Measurements from ENCODE around the gene USP31.
"Not testable (repeated sequence)": the region's sequence is repeated elsewhere in the genome, so short reads cannot be mapped to it uniquely, and the experiment has no call there.

The USP31 gene

DNA sequence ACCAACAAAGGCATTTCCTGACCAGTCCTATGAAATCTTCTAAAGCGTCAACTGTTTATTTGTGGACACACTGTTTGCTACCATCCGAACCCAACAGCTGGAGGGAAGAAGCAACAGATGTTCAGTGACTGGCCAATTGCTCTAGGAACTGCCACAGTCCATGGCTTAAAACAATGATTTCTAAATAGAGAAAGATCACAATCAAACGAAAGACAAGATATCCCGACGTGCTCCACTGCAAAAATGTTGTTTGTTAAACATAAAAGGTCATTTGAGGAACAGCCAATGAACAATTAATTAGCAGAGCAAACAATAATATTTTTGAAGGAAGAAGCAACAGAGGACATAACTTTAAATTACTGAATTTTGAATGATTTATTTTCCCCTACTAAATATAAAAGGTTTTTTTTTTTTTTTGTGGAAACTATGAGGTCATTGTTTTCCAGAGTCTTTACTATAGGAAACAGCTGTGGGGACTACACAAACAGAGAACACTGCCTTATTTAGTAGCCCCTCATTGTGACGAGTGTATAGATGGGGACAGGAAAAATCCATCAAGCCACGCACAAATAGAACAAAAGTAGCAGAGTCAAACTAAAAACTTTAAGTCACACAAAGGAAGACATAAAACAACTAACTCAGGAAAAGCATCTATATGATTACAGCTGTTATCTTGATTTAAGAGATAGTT is 17.2 kb downstream of the USP31 start:
- no peak for DNase-seq

DNA sequence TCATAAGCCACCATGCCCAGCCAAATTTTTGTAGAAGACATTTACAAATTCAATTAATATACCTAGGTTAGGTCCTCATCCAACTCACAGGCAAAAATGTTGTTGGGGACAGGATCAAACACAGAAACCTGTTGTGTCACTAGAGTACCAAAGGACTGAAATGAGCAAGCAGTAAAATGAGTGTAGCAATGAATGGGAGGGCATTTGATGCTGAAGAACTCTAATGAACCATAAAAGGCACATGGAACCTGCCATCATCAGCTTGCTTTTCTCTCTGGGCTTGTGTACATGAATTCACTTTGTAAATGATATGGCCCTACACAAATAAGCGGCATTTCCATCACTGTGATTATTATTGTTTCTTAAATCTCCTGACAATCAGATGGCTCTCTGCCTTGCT is 17.8 kb downstream of the USP31 start:
- DNase-seq, result no peak

DNA sequence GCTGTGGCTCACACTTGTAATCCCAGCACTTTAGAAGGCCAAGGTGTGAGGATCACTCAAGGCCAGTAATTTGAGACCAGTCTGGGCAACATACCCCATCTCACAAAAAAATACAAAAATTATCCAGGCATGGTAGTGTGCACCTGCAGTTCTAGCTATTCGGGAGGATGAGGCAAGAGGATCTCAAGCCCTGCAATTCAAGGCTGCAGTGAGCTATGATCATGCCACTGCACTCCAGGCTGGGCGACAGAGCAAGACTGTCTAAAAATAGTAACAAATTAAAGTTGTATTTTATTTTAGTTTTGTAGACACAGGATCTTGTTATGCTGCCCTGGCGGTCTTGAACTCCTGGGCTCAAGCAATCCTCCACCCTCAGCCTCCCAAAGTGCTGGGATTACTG is 18.2 kb downstream of the USP31 start:
- no peak for DNase-seq

DNA sequence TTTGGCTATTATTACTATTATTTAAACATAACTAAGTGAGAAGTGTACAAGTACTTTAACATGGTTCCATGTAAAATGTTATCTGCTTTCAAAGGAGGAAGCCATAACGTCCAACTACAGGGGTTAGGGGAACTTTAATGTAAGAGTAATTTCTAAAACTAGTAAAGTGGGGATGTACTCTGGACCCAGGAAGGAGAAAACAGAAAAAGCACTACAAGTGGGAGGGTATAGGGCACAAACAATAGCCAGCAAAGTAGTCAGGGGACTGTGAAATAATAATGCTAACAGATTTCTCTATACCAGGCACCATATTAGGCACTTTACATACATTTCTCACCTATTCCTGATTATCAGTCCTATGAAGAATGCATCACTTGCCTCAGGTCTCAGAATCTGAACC is 19.6 kb downstream of the USP31 start:
- no peak for DNase-seq

DNA sequence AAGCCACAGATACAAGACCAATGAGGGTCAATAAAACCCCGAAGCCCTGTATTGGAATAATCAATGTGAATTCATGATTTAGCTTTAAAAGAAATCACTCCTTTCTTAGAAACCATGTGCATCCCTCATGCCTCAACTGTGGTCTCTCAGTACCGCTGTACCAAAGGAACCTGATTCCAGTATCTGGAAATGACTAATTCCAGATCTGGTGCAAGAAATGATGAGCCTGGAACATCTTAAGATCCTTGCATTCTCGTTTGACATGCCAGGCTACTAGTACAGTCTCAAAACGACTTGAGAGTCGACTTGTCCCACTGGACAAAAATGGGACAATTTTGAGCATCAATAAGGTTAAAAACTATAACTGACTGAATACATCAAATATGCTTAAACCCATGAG is 21.2 kb downstream of the USP31 start:
- no peak for DNase-seq

DNA sequence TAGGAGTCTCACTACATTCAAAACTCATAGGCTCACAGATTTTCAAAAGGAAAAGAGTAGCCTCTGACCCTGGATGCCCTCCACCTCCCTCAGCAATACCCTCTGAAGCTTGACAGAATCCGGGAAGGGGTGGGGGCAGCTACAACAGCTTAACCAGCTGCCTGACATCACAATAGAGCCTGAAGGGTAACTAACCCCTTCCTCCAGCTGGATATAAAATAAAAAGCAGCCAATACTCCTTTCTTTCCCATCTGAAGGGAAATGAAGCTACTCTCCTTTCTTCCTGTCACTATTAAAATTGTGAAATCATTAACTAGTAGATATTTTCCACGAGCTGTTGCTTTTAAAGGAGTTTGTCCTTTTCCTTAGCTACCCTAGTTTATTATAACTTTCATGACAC is 24.0 kb downstream of the USP31 start:
- no peak for DNase-seq

DNA sequence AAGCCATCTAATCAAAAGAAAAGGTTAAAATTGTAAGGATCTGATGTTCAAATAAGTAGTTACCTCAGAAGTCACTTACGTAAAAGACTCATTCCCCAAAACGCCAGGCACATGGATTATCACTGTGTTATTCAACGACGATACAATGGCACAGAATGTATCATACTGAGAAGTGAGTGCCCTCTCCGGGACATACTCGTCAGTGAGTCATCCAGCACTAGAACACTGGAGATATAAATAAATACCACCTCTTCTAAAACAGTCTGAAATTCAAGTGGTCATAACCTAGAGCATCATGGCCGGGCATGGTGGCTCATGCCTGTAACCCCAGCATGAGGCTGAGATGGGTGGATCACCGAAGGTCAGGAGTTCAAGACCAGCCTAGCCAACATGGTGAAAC is 24.9 kb downstream of the USP31 start:
- DNase-seq, result no peak

DNA sequence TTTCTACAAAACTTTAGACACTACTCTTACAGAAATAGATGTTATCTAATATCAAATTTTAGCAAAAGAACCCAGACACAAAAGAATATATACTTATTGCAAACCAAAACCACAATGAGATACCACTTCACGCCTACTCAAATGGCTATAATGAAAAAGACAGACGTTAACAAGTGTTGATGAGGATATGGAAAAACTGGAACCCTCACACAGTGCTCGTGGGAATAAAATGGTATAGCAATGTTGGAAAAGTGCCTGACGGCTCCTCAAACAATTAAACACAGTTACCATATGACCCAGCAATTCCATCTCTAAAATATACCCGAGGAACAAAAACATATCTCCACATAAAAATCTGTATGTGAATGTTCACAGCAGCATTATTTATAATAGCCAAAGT is 27.1 kb downstream of the USP31 start:
- no peak for DNase-seq

DNA sequence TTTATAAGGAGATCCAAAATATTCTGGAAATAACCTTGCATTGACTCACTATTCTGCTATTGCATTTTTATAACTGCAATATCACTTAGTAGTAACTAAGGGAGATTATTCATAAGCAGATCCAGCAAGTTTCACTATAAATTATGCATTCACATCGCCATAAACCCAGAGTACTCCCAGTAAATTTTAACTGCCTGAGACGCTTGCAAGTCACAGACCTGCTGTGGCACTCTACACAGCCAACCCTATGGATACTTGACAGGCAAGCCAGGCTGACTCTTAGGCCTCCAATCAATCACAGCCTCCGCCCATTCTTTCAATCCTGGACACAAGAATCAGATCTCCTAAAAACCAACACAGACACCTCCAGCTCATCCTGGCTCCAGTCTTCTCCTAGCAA is 28.2 kb downstream of the USP31 start:
- no peak for DNase-seq

DNA sequence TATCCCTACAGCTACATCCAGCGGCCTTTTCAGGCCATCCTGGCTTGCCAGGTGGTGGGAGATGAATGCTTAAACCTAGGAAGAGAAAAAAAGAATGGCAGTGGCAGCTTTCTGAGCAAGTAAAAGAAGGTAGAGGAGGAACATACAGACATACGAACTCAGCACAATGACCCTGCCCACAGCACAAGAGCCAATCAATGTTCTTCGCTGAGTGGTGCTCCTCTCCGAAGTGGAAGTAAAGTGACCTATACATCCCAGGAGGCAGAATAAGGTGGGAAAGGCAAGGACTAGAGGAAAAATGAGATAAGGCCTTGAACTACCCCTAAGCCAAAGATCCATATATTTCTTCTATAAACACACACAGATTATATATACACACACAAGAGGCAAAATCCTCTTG is 28.7 kb downstream of the USP31 start:
- no peak for DNase-seq

DNA sequence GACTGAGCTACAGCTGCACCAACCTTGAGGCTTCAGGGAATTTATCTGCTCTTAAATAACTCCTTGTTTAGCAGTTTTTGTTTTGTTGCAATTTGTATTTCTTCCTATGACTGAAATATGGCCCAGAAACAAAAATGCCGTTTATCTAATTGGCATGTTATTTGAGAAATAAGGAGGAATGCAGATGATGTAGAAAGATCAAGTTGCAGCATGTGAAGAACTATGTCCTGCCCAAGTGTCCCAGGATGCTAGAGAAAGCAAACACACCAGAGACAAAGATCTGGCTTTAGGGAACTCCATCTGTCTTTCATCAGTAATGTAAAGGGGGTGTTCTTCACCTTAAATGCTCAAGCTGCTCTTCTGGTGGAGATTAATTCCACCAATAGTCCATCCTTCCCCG is 29.7 kb downstream of the USP31 start:
- DNase-seq, result no peak

DNA sequence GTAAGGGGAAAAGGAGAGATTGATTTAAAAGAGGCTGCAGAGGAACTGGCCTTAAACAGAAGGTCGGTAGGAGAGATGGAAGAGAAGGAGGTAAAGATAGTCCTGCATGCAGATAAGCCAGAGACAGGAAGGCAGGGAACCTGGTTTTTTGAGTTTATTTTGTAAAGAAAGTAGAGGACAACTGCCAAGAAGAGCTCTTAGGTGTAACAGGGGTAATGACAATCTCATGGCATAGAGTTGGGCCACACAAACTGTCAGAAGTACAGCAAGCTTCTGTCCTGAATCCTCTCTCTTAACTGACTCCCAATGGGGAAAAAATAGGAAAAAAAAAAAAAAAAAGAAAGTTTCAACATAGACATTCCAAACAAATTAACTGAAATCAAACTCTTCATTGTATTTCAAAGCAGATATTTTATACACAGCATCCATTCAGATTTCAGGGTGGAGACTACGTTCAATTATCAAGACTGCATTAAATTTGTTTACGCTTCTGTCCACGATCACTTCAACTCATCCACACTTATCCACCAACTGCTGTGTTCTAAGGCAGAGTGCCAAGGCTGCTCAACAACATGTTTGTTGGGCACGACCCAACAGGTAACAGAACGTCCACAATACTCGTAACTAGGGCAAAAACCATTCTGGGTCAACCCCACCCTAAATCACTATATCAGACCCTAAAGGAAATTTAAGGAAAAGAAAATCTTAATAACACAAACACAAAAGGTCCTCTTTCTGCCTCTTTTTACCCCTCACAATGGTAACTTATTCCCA is 34.9 kb downstream of the USP31 start:
- DNase-seq, result no peak

DNA sequence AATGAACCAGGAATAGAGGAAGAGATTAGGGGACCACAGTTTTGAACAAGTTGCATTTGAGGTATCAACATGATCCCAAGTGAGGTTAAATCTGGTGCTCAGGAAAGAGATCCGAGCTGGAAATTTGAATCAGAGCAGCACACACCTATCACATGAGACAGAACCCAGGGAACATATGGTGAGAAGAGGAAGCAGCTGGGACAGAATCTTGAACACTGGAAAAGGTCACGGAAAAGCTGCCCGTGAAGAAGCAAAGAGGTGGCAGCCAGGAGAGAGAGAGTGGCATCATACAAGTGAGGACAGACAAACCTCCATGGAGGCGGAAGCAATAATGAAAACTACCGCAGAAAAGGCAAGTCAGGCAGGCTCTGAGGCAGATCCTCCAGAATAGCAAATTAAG is 36.1 kb downstream of the USP31 start:
- DNase-seq, result no peak

DNA sequence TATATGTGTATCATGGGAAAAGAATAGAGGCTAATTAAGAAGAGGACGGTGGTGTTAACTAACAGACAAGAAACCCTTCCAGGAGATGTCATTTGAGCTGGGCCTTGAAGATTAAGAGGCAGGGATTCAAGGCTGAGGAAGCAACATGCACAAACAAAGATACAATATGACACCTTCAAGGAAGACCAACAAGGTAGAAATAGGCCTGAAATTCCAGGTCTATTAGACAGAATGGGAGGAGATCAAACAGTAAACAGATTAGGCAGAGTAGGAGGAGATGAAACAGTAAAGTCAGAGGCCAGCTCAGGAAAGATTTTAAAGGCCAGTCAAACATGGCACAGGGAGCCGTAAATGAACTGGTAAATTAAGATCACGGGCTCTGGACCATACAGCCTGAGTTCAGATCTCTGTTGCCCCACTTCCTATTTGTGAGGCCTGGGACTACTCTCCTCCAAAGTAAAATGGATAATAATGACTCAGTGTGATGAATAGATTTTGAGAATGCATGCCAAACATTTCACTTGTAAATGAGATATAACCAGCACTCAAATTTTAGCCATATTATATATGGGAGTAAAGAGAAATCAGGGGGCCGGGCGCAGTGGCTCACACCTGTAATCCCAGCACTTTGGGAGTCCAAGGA is 38.9 kb downstream of the USP31 start:
- DNase-seq, result no peak

DNA sequence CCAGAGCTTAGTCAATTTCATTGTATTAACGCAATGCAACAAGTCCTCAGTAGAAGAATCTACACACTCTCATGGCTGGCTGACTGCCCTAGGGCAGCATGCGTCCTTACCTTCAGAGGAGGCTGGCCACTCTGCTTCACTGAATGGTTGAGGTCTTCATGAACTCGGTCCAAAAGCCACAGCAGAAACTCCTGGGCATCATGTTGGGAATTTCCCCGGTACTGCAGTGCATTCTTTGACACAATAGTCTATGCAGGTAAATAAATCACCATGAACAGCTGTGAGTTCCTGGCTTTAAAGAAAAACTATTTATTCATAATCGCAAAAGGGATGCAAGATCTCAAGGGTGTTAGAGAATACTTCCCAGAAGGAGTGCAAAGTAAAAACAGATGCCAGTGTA is 41.3 kb downstream of the USP31 start:
- DNase-seq, result no peak

DNA sequence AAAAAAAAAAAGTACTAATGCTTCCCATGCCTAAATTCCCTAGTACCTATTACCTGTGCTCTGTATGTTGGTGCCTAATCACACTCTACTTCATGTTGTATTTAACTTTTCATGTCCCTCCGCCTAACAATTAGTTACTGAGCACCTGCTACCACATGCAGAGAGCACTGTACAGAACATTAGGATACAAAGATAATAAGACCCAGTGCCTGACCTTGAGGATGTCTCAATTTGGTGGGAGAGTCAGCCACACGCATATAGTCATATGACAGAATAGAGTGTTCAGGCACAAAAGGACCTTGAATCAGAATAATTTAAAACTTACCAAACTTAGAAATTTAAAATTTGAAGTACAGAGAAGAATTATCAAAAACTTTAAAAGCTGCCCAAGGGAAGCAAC is 42.1 kb downstream of the USP31 start:
- DNase-seq, result no peak

DNA sequence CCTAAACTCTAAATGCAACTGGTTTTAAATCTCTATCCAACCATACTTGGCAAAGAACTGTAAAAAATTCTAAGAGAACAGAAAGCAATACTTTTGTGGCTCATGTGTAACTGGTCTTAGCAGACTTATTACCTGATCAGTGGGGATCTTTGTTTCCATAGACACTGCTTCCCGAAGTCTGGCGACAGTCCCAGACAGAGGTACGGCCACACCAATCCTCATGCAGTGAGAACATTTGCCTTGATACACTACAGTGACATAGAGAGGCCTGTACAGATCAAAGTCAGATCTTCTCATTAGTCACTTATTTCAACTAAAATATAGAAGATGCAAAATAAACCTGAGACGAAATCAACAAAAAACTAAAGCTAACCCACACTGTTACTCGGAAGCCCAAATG is 43.9 kb downstream of the USP31 start:
- DNase-seq, result no peak

DNA sequence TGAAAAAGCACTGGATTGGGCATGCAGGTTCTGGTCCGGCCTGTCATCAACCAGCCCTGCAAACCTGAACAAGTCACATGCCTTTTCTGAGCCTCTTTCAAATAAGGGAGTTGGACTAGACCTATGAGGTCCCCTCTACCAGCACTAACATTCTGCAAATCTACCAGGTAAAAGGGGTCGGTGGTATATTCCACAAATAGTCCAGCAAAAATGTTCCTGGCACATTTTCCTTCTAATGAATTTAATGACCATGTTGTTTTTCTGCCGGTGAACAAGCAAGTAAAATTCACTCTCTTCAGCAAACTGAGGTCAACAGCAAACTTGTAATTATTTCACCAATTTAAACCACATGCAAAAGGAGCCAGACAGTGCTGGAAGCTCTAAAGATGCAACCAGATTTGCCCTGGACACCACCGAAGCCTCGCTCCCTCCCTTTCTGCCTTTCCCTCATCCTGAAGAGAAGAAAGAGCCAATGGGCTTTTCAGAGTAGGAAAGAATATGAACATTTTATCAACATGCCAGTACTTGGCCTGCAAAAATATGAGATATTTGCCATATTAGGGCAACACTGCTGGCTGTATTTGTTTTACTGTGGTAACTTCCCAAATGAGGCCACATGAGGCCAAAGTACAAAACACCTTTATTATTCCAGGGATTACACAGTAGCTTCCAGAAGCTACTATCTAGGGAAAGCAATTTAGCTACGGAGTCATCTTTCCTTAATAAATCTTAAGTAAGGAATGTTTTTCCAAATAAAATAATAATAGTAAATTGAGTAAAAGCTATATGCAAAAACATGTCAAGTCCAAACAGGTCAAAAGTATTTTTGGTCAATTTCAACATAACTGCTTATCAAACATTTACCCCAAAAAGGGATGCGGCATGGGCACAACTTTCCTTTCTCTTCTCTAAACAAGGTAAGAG is 45.0 kb downstream of the USP31 start:
- DNase-seq, result no peak

DNA sequence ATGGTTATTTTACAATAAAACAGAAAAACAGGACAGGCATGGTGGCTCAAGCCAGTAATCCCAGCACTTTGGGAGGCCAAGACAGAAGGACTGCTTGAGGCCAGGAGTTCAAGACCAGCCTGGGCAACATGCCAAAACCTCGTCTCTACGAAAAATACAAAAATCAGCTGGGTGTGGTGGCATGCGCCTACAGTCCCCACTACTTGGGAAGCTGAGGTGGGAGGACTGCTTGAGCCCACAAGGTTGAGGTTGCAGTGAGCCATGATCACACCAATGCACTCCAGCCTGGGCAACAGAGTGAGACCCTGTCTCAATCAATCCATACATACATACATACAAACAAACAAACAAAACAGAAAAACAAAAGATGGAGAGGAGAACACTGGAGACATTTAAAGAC is 45.6 kb downstream of the USP31 start:
- no peak for DNase-seq

DNA sequence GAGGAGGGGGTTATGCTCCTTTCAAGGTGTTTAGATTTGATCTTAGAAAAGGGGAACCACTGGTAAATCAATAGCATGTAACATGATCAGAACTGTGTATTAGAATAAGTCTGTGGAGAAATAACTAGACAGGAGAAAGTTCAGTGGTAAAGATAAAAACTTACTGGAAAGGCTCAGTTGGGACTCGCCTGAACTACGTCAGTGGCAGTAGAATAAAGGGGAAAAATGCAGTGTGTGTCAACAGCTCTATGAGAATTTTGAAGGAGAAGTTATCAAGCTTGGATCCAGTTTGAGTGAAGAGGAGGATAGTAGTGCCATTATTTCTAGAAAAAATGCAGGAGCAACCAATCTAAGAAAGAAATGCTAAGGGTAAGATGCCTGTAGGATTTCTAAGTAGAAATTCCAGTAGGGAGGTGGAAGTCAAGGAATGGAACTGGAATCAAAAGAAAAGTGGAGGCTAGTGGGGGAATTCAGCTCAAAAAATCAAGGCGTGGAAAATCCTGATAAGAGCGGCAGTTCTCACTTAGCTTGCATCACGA is 48.2 kb downstream of the USP31 start:
- DNase-seq, result no peak

DNA sequence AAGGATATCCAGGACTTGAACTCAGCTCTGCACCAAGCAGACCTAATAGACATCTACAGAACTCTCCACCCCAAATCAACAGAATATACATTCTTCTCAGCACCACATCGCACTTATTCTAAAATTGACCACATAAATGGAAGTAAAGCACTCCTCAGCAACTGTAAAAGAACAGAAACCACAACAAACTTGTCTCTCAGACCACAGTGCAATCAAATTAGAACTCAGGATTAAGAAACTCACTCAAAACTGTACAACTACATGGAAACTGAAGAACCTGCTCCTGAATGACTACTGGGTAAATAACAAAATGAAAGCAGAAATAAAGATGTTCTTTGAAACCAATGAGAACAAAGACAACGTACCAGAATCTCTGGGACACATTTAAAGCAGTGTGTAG is 52.8 kb downstream of the USP31 start:
- not testable (repeated sequence) for DNase-seq

DNA sequence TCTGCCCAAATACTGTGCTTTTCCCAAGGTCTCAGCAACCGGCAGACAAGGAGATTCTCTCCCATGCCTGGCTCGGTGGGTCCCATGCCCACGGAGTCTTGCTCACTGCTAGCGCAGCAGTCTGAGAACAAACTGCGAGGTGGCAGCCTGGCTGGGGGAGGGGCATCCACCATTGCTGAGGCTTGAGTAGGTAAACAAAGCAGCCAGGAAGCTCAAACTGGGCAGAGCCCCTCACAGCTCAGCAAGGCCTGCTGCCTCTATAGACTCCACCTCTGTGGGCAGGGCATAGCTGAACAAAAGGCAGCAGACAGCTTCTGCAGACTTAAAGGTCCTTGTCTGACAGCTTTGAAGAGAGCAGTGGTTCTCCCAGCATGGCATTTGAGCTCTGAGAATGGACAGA is 55.1 kb downstream of the USP31 start:
- DNase-seq, result not testable (repeated sequence)

DNA sequence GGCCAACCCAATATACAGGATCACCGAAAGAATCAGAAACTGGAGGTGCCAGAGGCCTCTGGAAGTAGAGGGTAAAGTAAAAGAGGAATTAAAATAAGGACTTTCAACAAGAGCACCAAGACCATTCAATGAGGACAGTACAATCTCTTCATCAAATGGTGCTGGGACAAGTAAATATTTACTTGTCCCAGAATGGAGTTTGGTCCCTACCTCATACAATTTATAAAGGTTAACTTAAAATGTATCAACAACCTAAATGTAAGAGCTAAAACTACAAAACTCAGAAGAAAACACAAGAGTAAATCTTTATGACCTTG is 56.5 kb downstream of the USP31 start:
- DNase-seq, result no peak
